ENCODE results near the gene RGL4.

DNA sequence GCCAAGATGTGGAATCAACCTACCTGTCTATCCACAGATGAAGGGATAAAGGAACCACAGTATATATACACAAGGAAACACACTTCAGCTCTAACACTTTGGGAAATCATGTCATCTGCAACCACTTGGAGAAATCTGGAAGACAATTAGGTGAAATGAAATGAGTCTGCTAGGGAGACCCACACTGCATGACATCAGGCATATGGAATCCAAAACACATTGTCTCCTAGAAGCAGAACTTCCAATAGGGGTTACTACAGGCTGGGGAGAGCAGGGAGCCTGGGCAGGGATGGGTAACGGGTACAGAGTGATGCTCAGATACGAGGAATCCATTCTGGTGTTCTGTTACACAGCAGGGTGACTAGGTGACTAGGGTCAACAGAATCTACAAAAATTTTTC, 18.3 kb downstream of the RGL4 start:
- TF ChIP-seq POLR2A (IDR thresholded peaks at IDR 0.05): no peak
- TF ChIP-seq, protein P1, sequence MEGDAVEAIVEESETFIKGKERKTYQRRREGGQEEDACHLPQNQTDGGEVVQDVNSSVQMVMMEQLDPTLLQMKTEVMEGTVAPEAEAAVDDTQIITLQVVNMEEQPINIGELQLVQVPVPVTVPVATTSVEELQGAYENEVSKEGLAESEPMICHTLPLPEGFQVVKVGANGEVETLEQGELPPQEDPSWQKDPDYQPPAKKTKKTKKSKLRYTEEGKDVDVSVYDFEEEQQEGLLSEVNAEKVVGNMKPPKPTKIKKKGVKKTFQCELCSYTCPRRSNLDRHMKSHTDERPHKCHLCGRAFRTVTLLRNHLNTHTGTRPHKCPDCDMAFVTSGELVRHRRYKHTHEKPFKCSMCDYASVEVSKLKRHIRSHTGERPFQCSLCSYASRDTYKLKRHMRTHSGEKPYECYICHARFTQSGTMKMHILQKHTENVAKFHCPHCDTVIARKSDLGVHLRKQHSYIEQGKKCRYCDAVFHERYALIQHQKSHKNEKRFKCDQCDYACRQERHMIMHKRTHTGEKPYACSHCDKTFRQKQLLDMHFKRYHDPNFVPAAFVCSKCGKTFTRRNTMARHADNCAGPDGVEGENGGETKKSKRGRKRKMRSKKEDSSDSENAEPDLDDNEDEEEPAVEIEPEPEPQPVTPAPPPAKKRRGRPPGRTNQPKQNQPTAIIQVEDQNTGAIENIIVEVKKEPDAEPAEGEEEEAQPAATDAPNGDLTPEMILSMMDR (IDR thresholded peaks at IDR 0.05): no peak
